LNCaP clone FGC (cell line): ENCODE data around the gene HHAT.

Experiments used
- DNase-seq: peaks from one replicate; pipeline ENCODE4 v3.0.0-alpha.2; 2011; ENCODE audit warnings: low read depth
- H3K4me3 ChIP-seq: 2 replicates; pipeline ENCODE4 v1.5.1; 2011; ENCODE audit warnings: mild to moderate bottlenecking, low read depth, low read length, control low read depth
- CTCF ChIP-seq: IDR thresholded peaks from 2 replicates; pipeline ENCODE4 v1.5.1; 2012; ENCODE audit warnings: mild to moderate bottlenecking; ENCODE audit not compliant: control insufficient read depth, insufficient read depth; ENCODE audit errors: extremely low read depth

HHAT gene

DNA sequence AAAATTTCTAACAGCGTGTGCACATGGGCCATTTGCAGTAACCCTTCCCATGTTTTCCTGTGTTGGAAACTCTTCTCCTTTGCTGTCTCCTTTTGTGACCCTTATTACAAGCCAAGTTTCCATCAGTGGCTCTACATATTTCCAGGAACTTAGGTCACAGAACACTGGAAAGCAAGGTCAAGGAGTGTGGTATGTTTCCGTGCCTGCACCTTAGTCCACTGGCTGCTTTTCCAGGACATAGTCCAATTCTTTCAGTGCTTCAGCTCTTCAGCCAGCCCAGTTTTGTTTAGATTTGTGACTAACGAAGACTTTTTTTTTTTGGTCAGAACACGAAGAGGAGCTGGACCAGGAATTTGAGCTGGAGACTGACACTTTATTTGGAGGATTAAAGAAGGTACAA, 33.8 kb downstream of the HHAT start:
- no peak for TF ChIP-seq CTCF
- no peak for DNase-seq
- no peak overlapping the region for H3K4me3 ChIP-seq

GRCh38 chr1:210363119-210363518, 34.4 kb downstream of the HHAT start:
- H3K4me3 ChIP-seq, result no peak overlapping the region
- TF ChIP-seq CTCF, result no peak
- DNase-seq, result no peak

- no peak for DNase-seq
- H3K4me3 ChIP-seq, result no peak overlapping the region
- TF ChIP-seq CTCF, result no peak
Measured at GRCh38 chr1:210364479-210364878, 35.8 kb downstream of the HHAT start.

GRCh38 chr1:210366767-210367166, 38.1 kb downstream of the HHAT start:
- no peak overlapping the region for H3K4me3 ChIP-seq
- DNase-seq, result no peak
- TF ChIP-seq CTCF, result no peak

GRCh38 chr1:210367566-210367965, 38.9 kb downstream of the HHAT start:
- no peak overlapping the region for H3K4me3 ChIP-seq
- TF ChIP-seq CTCF, result no peak
- no peak for DNase-seq

- no peak for DNase-seq
- no peak for TF ChIP-seq CTCF
- no peak overlapping the region for H3K4me3 ChIP-seq
Measured at GRCh38 chr1:210369425-210369824, 40.7 kb downstream of the HHAT start.

- no peak for DNase-seq
- no peak for TF ChIP-seq CTCF
- H3K4me3 ChIP-seq, result no peak overlapping the region
Measured at GRCh38 chr1:210371916-210372315, 43.2 kb downstream of the HHAT start.
